ENCODE results near the gene JMJD1C.

JMJD1C gene

GRCh38 chr10:63227207-63227895 is 238.4 kb downstream of the JMJD1C start:
- DNase-seq (ENCODE audit: low spot score) = no peak

GRCh38 chr10:63224241-63224640 is 241.5 kb downstream of the JMJD1C start:
- no peak for DNase-seq (ENCODE audit: low spot score)

- no peak for DNase-seq (ENCODE audit: low spot score)
Observed at GRCh38 chr10:63221950-63222349, 243.8 kb downstream of the JMJD1C start.

DNA sequence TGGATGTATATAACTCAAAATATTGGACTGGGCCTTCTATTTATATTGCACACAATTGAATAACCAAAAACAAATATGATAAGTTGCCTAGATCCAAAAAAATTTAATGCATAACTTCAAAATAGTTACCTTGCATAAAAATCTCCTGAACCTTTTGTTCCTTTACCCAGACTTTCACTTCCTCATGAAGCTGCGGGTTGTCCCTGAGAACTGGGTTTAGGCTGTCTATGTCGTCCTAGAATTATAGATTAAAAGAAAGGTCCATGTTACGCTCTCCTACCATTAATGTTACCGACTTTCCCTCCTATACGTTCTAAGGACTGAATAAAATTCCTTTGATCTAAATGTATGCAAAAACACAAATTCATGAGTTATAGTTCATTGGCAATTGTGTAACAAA is 246.0 kb downstream of the JMJD1C start:
- DNase-seq (ENCODE audit: low spot score) = no peak

DNA sequence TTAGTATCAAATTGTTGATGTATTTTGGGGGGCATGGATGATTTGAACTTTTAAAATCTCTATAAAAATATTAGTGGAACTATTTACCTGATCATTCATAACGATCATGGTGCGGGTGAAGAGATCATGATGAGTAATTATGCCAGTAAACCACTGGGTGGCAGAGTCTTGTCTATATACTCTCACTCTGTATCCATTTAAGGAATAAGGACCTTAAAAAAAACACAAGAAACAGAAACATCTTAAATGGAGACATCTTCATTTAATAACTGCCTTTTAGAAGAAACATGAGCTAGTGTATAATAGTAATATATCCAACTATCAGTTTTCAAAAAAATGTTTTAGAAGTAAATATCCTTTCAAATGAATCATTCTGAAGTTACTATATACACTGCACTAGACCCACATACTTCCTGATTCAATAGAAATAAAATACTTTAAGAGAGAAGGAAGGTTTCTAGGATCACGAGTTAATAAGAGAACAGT is 248.6 kb downstream of the JMJD1C start:
- peak; percentile 24 for DNase-seq (ENCODE audit: low spot score)

GRCh38 chr10:63214571-63214970 is 251.2 kb downstream of the JMJD1C start:
- no peak for DNase-seq (ENCODE audit: low spot score)

GRCh38 chr10:63213489-63213888 is 252.3 kb downstream of the JMJD1C start:
- DNase-seq (ENCODE audit: low spot score) = no peak

DNA sequence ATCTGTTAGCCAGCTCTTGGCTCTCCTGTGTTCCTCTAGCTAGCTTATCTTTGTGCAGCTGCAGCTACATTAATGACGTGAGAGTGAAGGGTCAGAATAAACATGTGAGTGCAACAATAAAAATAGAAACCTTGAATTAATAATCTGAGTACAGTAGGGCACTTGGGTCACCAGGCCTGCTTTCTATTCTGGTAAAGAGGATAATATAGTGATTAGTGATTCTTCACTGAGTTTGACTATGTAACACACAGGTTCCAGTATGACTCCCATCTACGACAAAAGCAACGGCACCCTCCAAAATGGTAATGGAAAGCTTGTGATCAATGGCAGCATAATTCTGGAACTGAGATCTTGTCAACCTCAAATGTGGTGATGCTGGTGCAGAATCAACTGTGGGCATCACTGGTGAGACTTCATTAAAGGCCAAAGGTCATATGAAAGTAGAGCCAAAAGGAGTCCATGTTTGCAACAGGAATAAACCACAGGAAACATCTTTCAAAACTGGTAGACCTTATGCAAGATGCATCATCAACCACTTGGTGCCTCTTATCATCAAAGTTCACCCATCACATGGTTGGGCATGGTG is 255.1 kb downstream of the JMJD1C start:
- no peak for DNase-seq (ENCODE audit: low spot score)

DNA sequence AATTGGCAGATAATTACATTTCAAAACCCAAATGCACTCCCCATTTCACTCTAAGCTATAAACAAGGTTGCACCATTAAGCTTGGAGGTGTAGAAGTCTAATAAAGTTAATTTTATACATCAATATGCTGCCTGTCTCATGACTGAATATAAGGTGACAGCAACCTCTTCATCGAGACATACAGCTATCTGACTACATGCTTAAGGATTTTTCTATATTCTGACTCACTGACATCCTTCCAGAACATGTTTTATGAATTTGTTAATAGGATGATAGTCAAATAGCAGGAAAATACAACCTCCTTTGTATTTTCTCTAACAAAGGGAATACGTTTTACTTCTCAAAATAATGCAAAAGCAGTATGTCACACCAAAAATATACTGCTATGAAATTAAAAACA is 256.1 kb downstream of the JMJD1C start:
- DNase-seq (ENCODE audit: low spot score) = no peak

DNA sequence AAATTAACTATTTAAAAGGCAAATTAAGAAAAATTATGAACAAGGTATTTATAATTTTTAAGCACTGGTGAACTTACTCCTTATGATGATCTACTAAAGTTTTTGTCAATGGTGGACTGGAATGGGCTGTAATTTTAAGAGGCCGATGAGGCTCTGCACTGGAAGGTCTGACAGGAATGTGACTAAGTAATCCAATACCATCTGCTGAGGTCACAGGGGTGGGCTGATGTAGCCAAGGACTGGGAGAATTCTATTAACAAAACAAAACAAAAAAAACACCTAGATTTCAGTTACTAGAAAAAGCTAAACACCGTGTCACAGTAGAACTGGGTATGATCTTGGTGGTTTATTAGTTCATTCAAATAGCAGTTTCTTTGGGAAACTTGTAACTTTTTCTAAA is 256.8 kb downstream of the JMJD1C start:
- DNase-seq (ENCODE audit: low spot score) = peak; percentile 30

GRCh38 chr10:63206997-63207811 is 258.6 kb downstream of the JMJD1C start:
- no peak for DNase-seq (ENCODE audit: low spot score)

DNA sequence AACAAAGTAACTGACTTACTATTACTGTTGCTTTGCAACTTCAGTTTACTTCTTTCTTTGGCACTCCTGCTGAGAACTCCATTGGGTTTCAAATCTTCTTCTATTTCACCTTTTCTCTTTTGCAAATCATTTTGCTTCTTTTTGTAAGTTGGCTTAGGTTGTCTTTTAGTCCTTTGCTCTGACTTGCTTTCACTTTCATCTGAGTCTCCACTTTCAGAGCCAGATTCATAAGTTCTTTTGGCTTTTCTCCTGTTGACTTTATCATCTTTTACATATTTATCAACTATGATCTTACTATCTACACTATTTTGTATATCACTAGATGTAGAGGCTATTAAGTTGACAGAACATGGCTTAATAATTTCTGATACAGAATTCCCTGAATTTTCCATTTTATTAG is 259.2 kb downstream of the JMJD1C start:
- DNase-seq (ENCODE audit: low spot score) = no peak

- DNase-seq (ENCODE audit: low spot score) = no peak
Observed at GRCh38 chr10:63205421-63205820, 260.4 kb downstream of the JMJD1C start.

GRCh38 chr10:63204667-63205391 is 260.9 kb downstream of the JMJD1C start:
- no peak for DNase-seq (ENCODE audit: low spot score)

DNA sequence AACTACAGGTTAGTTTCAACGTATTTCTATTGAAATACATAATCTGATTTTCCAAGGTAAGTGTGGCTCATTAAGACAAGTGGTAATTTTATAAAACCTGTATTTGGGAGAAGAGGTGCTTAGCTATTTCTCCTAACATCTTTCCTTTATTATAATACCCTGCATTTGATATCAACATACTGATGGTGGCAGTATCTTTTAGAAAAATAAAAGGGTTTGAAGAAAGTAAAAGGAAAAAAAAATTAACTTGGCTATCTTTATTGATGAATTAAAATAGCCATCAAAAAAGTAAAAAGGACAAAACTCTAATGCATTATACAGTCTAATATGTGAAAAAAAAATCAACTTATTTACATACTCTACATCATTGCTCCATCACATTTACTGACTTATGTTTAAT is 264.7 kb downstream of the JMJD1C start:
- DNase-seq (ENCODE audit: low spot score) = no peak

GRCh38 chr10:63200431-63200830 is 265.3 kb downstream of the JMJD1C start:
- DNase-seq (ENCODE audit: low spot score) = no peak

DNA sequence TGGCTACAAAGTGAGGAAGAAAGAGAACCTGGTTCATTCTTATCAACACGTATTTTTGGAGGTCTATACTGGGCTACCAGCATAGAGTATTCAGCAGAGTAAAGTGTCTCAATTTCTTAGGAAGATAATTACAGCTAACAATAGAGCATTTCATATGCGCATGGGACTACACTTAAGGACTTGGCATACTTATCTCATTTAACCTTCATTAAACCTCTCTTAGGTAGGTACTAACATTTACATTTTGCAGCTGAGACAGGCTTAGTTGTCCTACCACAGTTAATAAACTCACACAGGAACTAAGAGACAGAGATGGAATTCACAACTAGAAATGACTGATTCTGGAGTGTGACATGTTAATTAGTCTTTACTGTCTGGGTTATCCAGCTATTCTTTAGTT is 266.1 kb downstream of the JMJD1C start:
- no peak for DNase-seq (ENCODE audit: low spot score)

DNA sequence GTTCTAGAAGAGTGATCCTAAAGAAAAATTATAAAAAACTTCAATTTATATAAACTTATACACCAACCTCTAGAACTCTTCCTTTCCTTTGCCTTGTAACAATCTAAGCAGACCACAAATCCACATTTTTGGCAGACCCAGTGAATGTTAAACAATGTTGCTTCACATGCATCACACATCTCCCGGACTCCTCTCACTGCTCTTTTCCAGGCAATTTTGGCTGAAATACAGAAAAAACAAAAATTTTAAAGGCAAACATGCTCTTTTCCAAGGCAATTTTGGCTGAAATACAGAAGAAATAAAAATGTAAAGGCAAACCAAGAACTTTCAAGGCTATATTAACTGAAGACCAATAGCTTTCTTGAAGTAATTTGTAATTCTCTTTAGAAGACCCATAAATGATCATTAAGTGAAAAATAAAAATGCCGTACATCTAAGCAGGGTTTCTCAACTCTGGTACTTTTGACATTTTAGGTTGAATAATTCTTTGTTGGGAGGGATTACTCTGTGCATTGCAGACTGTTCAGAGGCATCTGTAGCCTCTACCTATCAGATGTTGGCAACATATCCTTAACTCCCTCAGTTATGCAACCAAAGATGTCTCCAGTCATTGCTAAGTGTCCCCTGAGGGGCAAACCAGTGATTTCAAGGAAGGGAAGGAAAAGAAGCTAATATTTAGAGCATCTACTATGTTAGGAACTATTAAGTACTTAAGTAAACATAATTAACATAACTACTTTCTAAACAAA is 268.3 kb downstream of the JMJD1C start:
- DNase-seq (ENCODE audit: low spot score) = no peak

GRCh38 chr10:63192826-63193225 is 273.0 kb downstream of the JMJD1C start:
- no peak for DNase-seq (ENCODE audit: low spot score)

DNA sequence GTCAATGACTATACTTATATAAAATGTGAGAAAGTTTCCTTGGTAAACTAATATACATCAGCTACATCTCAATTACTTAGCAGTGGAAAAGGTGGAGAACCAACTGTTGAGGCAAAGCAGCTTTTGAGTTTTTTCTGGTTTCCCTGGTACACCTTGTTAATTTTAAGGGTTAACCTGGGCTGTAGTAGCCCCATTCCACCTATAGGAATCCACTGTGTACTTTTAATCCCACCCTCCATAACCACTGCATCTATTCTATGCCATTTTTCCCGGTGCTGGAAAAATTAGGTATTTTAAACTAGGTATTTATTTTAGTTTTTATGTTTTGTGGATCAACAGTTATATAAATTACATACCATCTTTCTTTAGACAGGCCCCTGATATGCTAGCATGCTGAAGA is 290.2 kb downstream of the JMJD1C start:
- no peak for DNase-seq (ENCODE audit: low spot score)

GRCh38 chr10:63173468-63174232 is 292.1 kb downstream of the JMJD1C start:
- no peak for DNase-seq (ENCODE audit: low spot score)

Measured in iPS-NIHi11 (cell line).